Osteocyte (in vitro differentiated cells): ENCODE data around the gene FNIP2. TPM values are rescaled to one million over a fixed set of nuclear protein-coding genes. Genes with fewer than 3 reads are reported as not detected.

Source experiments
- DNase-seq: peaks from one replicate; pipeline ENCODE4 v3.0.0; 2021; ENCODE audit warnings: mixed read lengths; ENCODE audit not compliant: unreplicated experiment; ENCODE audit errors: extremely low spot score
- H3K27ac Mint-ChIP-seq: one replicate; pipeline ENCODE4 v1.8.0; 2021; ENCODE audit warnings: mild to moderate bottlenecking, mixed read lengths; ENCODE audit not compliant: unreplicated experiment
- H3K27me3 Mint-ChIP-seq: one replicate; pipeline ENCODE4 v1.8.0; 2021; ENCODE audit warnings: mixed read lengths; ENCODE audit not compliant: unreplicated experiment
- H3K36me3 Mint-ChIP-seq: one replicate; pipeline ENCODE4 v1.8.0; 2021; ENCODE audit warnings: mixed read lengths; ENCODE audit not compliant: unreplicated experiment
- H3K4me1 Mint-ChIP-seq: one replicate; pipeline ENCODE4 v1.8.0; 2021; ENCODE audit warnings: mixed read lengths; ENCODE audit not compliant: unreplicated experiment
- H3K4me3 Mint-ChIP-seq: one replicate; pipeline ENCODE4 v1.8.0; 2021; ENCODE audit warnings: mild to moderate bottlenecking, moderate library complexity, mixed read lengths; ENCODE audit not compliant: unreplicated experiment
- H3K9me3 Mint-ChIP-seq: one replicate; pipeline ENCODE4 v1.8.0; 2021; ENCODE audit warnings: mixed read lengths; ENCODE audit not compliant: unreplicated experiment
- long read RNA-seq: library from polyadenylated mRNA; unstranded; transcript quantifications from one replicate; pipeline ENCODE4 v2.0.0, GENCODE V29; 2021
- total RNA-seq: library from RNA; stranded (reverse); gene quantifications from 2 replicates; pipeline ENCODE4 v1.2.1, GENCODE V29; 2021
- TF ChIP-seq, protein P1 (sequence below): fragments of 200-600 bp; sonication (generic); IDR thresholded peaks from 2 replicates; pipeline ENCODE4 v1.5.0; 2021; ENCODE audit warnings: antibody characterized with exemption, mild to moderate bottlenecking, moderate library complexity

The FNIP2 gene
- total RNA-seq = 14.4 and 17.3 TPM in 2 replicates
- long read RNA-seq, partial matches to known transcripts = 2 of 5 reads
- long read RNA-seq, other reads (novel, unspliced or antisense) = 3 of 5 reads

DNA sequence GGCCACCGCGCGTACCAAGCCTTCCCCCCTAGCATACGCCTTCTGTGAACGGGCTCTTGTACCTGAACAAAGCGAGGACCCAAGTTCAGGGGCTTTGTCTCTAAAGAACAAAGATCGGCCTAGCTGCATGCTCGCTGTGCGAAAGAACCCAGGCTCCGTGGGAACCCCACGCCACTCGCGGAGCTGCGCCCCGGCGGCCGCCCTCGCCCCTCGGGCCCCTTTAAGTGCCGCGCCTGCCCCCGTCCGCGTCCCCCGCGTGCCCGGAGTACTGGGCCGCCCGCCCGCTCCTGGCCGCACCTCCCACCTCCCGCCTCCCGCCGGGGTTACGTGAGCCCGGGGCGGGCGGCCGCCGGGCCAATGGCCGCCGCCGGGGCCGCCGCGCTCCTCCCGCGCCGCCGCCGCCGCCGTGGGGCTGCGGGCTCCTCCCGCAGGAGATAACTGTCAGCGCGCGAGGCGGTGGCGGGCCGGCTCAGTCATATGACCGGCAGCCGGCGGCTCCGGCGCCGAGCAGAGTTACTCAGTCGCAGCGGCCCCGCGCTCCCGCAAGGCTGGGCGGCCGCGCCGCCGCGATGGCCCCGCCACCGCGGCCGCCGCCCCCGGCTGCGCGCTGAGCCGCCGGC lies at the start of gene FNIP2:
FNIP2 (plus strand) TSS at position 472 of the 620 bp plus-strand sequence. CDS start 187 bp downstream, outside the sequence.
- H3K36me3 Mint-ChIP-seq = no peaks in the 10 kb centered on the region
- H3K4me1 Mint-ChIP-seq = peaks cover 25% of the 10 kb centered on the region
- TF ChIP-seq, protein P1, sequence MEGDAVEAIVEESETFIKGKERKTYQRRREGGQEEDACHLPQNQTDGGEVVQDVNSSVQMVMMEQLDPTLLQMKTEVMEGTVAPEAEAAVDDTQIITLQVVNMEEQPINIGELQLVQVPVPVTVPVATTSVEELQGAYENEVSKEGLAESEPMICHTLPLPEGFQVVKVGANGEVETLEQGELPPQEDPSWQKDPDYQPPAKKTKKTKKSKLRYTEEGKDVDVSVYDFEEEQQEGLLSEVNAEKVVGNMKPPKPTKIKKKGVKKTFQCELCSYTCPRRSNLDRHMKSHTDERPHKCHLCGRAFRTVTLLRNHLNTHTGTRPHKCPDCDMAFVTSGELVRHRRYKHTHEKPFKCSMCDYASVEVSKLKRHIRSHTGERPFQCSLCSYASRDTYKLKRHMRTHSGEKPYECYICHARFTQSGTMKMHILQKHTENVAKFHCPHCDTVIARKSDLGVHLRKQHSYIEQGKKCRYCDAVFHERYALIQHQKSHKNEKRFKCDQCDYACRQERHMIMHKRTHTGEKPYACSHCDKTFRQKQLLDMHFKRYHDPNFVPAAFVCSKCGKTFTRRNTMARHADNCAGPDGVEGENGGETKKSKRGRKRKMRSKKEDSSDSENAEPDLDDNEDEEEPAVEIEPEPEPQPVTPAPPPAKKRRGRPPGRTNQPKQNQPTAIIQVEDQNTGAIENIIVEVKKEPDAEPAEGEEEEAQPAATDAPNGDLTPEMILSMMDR = no peak
- H3K27ac Mint-ChIP-seq = peak within 1 kb of the TSS; percentile 93
- H3K9me3 Mint-ChIP-seq = no peaks in the 10 kb centered on the region
- DNase-seq = peak; percentile 92
- H3K27me3 Mint-ChIP-seq = no peaks in the 10 kb centered on the region
- peak within 1 kb of the TSS; percentile 99 for H3K4me3 Mint-ChIP-seq

DNA sequence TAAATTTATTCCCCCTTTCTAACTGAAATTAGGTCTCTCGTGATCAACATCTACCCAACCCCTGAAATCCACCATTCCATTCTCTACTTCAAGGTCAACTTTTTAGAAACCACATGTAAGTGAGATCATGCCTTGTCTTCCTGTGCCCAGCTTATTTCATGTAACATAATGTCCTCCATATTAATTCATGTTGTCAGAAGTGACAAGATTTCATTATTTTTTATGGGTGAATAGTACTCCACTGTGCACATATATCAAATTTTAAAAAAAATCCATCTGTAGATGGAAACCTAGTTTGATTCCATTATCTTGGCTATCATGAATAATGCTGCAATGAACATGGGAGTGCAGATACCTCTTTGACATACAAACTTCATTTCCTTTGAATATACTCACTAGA lies 47.1 kb upstream of the FNIP2 start:
- Mint-ChIP-seq H3K27me3 (peaks cover 5% of the 10 kb centered on the region), H3K4me3 (no peak overlapping the region), H3K36me3 (peaks cover 23% of the 10 kb centered on the region), H3K27ac (no peak overlapping the region), H3K4me1 (peaks cover 16% of the 10 kb centered on the region), H3K9me3 (no peaks in the 10 kb centered on the region)
- TF ChIP-seq, protein P1 = no peak
- no peak for DNase-seq

DNA sequence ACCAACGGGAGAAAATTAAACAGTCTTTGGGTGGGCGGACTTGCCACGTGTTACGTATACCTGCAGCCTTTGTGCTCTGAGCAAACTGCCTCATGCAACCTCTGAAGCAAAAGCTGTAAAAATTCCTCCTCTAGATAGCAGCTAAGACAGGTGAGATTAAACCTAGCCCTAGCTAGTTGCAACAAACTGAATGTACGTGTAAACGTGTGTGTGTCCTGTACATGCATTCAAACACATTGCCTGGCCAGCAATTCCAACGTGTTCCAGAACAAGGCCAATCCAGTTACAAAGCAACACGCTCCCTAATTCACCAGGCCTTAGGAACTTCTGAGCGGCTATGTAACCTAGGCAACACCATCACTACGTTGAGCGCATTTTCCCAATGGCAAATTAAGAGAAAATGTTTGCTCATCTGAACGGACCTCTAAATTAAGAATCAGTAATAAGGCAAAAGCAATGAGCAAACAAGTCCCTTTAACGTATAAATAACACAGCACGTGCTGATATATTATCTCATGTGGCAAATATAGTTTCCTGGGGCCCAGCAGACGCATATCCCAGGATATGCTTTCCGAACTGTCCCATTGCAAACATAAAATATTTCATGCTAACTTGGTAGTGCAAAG lies 46.4 kb upstream of the FNIP2 start:
- Mint-ChIP-seq H3K27ac (peak overlapping the region; percentile 99), H3K27me3 (peaks cover 10% of the 10 kb centered on the region), H3K4me1 (peaks cover 16% of the 10 kb centered on the region), H3K36me3 (peaks cover 20% of the 10 kb centered on the region), H3K9me3 (no peaks in the 10 kb centered on the region), H3K4me3 (peak overlapping the region; percentile 99)
- no peak for DNase-seq
- TF ChIP-seq, protein P1 = no peak

DNA sequence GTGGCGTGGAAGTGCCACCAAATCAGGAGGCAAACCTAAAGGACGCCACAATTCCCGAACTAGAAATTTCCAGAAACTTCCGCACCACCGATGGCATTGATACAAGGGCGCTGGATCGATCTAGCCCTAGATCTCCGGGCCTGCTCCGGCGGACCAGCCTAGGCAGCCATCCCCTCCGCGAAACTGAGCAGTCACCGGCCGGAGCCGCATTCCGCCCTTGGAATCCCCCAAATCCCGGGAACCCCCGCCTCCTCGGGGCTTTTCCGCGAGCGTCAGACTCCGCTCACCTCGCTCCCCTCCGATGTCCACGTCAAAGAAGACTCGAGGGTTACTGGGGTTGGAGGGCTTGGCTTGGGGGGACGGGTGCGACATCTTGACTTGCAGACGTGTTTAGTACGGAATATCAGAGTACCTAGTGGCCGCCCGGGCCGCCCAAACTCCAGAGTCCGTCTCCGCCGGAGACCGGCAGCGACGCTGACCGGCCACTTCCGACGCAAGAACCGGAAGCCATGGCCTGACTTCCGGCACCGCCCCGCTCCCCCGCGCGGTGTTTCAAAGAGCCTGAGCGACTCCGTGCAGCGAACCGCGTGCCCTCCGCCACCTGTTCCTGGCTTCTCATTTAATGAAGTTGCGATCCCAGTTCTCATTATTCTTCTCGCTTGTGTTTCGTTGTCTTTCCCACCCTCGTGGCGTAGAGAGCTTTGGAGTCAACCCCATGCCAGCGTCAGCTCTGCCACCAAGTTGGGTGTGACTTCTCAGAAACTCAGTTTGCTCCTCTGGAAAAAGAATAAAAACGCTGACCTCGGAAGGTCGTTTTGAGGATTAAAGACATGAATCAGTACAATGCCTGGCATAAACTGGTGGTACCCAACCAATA lies 45.7 kb upstream of the FNIP2 start, which contains the start of gene PPID:
PPID (minus strand) TSS at position 480 of the 877 bp plus-strand sequence; CDS start at position 372, 108 bp downstream.
- Mint-ChIP-seq H3K9me3 (no peaks in the 10 kb centered on the region), H3K27ac (peak within 1 kb of the TSS; percentile 99), H3K4me3 (peak within 1 kb of the TSS; percentile 99), H3K4me1 (peaks cover 16% of the 10 kb centered on the region), H3K27me3 (peaks cover 10% of the 10 kb centered on the region), H3K36me3 (peaks cover 13% of the 10 kb centered on the region)
- peak; percentile 90 for DNase-seq
- TF ChIP-seq, protein P1 = no peak
